ENCODE data around the gene ADARB2.

GRCh38 chr10:1213252-1214070 lies 523.9 kb downstream of the ADARB2 start:
- no peak for TF ChIP-seq CTCF (IDR thresholded peaks at IDR 0.05; ENCODE audit: poor library complexity)
- no peak for TF ChIP-seq EZH2 (IDR thresholded peaks at IDR 0.05; ENCODE audit: borderline replicate concordance)

Measured in hepatocyte (in vitro differentiated cells).